Suprapubic skin (tissue), 4 donors: ENCODE measurements around the gene TRPM2.

Experiments used
- CTCF ChIP-seq, 2 donors: fragments of 200-600 bp in 1 of 2; fragments of 450-650 bp in 1 of 2; sonication (generic) in 1 of 2; IDR thresholded peaks; one replicate each; pipeline ENCODE4 v1.5.1; 2016 to 2019; ENCODE audit warnings: antibody characterized with exemption in 2 of 2, mild to moderate bottlenecking in 1 of 2, moderate library complexity in 1 of 2
- EP300 ChIP-seq: sonication (generic); formaldehyde crosslinking; IDR thresholded peaks from one replicate; pipeline ENCODE4 v1.6.1; 2017; ENCODE audit warnings: antibody characterized with exemption
- POLR2A ChIP-seq, 2 donors: fragments of 450-650 bp; IDR thresholded peaks; one replicate each; pipeline ENCODE4 v1.6.1; 2017; ENCODE audit warnings: antibody characterized with exemption in 2 of 2, mild to moderate bottlenecking in 2 of 2, moderate library complexity in 2 of 2
- POLR2AphosphoS5 ChIP-seq, 3 donors: sonication (generic); formaldehyde crosslinking; IDR thresholded peaks; one replicate each; pipeline ENCODE4 v1.6.1; 2017; ENCODE audit warnings: antibody characterized with exemption in 3 of 3

DNA sequence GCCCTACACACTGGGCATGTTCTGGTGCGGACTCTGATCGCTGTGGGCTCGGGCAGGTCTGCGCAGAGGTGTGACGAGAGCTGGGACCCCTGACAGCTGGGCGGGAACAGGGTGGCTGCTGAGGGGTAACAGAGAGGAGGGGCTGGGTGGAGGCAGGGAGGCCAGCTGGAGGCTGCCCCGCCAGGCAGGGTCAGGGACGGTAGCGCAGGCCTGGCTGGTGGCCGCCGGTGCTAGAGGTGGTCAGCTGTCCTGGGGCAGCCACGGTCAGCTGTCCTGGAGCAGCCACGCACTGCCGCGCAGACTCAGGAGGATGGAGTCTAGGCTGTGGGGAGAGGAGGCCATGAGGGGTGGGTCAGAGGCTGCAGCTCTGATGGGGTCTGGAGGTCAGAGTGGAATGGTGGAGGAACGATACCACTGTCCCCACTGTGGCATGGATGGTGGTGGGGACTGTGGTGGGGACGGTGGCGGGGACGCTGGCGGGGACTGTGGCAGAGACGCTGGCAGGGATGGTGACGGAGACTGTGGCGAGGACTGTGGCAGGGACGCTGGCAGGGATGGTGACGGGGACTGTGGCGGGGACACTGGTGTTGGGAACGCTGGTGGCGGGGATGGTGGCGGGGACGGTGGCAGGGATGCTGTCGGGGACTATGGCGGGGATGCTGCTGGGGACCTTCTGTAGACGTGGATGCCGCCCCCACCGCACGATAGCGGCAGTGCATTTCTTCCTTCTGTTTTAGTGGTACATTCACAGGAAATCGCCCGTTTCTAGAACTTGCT lies 80.6 kb downstream of the TRPM2 start:
- TF ChIP-seq CTCF (IDR thresholded peaks at IDR 0.05) (no peak), POLR2A (IDR thresholded peaks at IDR 0.05) (no peak), EP300 (no peak), POLR2AphosphoS5 (IDR thresholded peaks at IDR 0.05) (no peak)
